Uterus (tissue), 4 donors: ENCODE results near the gene MAMLD1. TPM values are rescaled to one million over a fixed set of nuclear protein-coding genes. Genes with fewer than 3 reads are reported as not detected.
A peak's percentile ranks its signal among the peaks of the same experiment; 100 is the strongest.

Experiments
- DNase-seq, 2 donors: peaks; one replicate each; pipeline ENCODE4 v3.0.0-alpha.2; 2019 to 2020
- H3K27ac ChIP-seq, 2 donors: fragments of 200-600 bp; sonication (generic); 1 replicate in 1 of 2; 2 replicates in 1 of 2; pipeline ENCODE4 v1.5.1; 2016 to 2018
- H3K27me3 ChIP-seq, 2 donors: fragments of 200-600 bp; sonication (generic); one replicate each; pipeline ENCODE4 v1.5.1; 2018 to 2019; ENCODE audit warnings: control low read depth in 1 of 2
- H3K36me3 ChIP-seq, 2 donors: fragments of 200-600 bp; sonication (generic); one replicate each; pipeline ENCODE4 v1.5.1; 2019; ENCODE audit warnings: control low read depth in 1 of 2
- H3K4me1 ChIP-seq, 2 donors: fragments of 200-600 bp; sonication (generic); one replicate each; pipeline ENCODE4 v1.5.1; 2018 to 2019; ENCODE audit warnings: control low read depth in 1 of 2
- H3K4me3 ChIP-seq, 2 donors: fragments of 200-600 bp; sonication (generic); 1 replicate in 1 of 2; 2 replicates in 1 of 2; pipeline ENCODE4 v1.5.1; 2018 to 2019; ENCODE audit warnings: mild to moderate bottlenecking in 1 of 2
- H3K9me3 ChIP-seq, 2 donors: fragments of 200-600 bp; sonication (generic); one replicate each; pipeline ENCODE4 v1.5.1; 2019; ENCODE audit warnings: control low read depth in 1 of 2
- CTCF ChIP-seq, 4 experiments: fragments of 200-600 bp in 2 of 4; fragments of 450-650 bp in 2 of 4; sonication (generic) in 2 of 4; IDR thresholded peaks; one replicate each; pipeline ENCODE4 v1.5.1; 2016 to 2019; ENCODE audit warnings: antibody characterized with exemption in 4 of 4, mild to moderate bottlenecking in 2 of 4, moderate library complexity in 1 of 4
- POLR2A ChIP-seq, 2 donors: fragments of 450-650 bp; IDR thresholded peaks; one replicate each; pipeline ENCODE4 v1.6.1; 2016; ENCODE audit warnings: antibody characterized with exemption in 2 of 2, mild to moderate bottlenecking in 1 of 2, moderate library complexity in 1 of 2
- intact Hi-C: fragments of 100-400 bp; cut with DNase I; formaldehyde crosslinking; loops from one replicate; pipeline ENCODE4 v1.15.1; 2023; ENCODE audit warnings: low total_unique reads
- total RNA-seq, 4 donors: library from RNA; depleted of rRNA in 3 of 4; stranded (reverse); fragments of >200 nt in 3 of 4; gene quantifications; one replicate each; pipeline versions ENCODE4 v1.1.0 to v1.2.4, GENCODE V29; 2014 to 2023
- donor health status: DM: yes; HTN: yes; CAD: no.

Gene MAMLD1
- total RNA-seq, 4 donors from 2014 or later: 0.77 to 20.6 (median 2.2) TPM

- H3K36me3 ChIP-seq: no peaks in the 10 kb centered on the region
- no peaks in the 10 kb centered on the region for H3K9me3 ChIP-seq
- no peaks in the 10 kb centered on the region for H3K27me3 ChIP-seq
- H3K27ac ChIP-seq: no peak overlapping the region
- H3K4me1 ChIP-seq: no peaks in the 10 kb centered on the region
- no peak for DNase-seq
- TF ChIP-seq POLR2A (IDR thresholded peaks at IDR 0.05) (no peak), CTCF (IDR thresholded peaks at IDR 0.05) (no peak)
- H3K4me3 ChIP-seq: no peak overlapping the region
- intact Hi-C loops: no loop called here
These were observed 151.3 kb downstream of the MAMLD1 start for GRCh38 chrX:150514462-150514861.

GRCh38 chrX:150515801-150516200 lies 152.7 kb downstream of the MAMLD1 start:
- Histone ChIP-seq H3K27me3 (no peaks in the 10 kb centered on the region), H3K9me3 (no peaks in the 10 kb centered on the region), H3K27ac (no peak overlapping the region), H3K4me3 (no peak overlapping the region), H3K36me3 (no peaks in the 10 kb centered on the region), H3K4me1 (no peaks in the 10 kb centered on the region)
- TF ChIP-seq POLR2A (IDR thresholded peaks at IDR 0.05) (no peak), CTCF (IDR thresholded peaks at IDR 0.05) (no peak)
- intact Hi-C loops: no loop called here
- no peak for DNase-seq

- intact Hi-C loops: no loop called here
- no peaks in the 10 kb centered on the region for H3K27me3 ChIP-seq
- no peaks in the 10 kb centered on the region for H3K4me1 ChIP-seq
- peak overlapping the region in 1 of 2 donors; percentile 45 for H3K27ac ChIP-seq
- H3K36me3 ChIP-seq: no peaks in the 10 kb centered on the region
- H3K9me3 ChIP-seq: no peaks in the 10 kb centered on the region
- H3K4me3 ChIP-seq: no peak overlapping the region
- no peak for DNase-seq
- TF ChIP-seq POLR2A (IDR thresholded peaks at IDR 0.05): no peak
- TF ChIP-seq CTCF (IDR thresholded peaks at IDR 0.05): no peak
These were observed 154.3 kb downstream of the MAMLD1 start for GRCh38 chrX:150517303-150517910.

- intact Hi-C loops: no loop called here
- Histone ChIP-seq H3K27me3 (no peaks in the 10 kb centered on the region), H3K27ac (no peak overlapping the region), H3K4me1 (no peaks in the 10 kb centered on the region), H3K9me3 (no peaks in the 10 kb centered on the region), H3K4me3 (no peak overlapping the region), H3K36me3 (no peaks in the 10 kb centered on the region)
- DNase-seq: no peak
- TF ChIP-seq CTCF (IDR thresholded peaks at IDR 0.05): no peak
- TF ChIP-seq POLR2A (IDR thresholded peaks at IDR 0.05): no peak
These were observed 159.4 kb downstream of the MAMLD1 start for GRCh38 chrX:150522494-150522893.

- no peaks in the 10 kb centered on the region for H3K36me3 ChIP-seq
- no peaks in the 10 kb centered on the region for H3K9me3 ChIP-seq
- intact Hi-C loops: no loop called here
- no peaks in the 10 kb centered on the region for H3K27me3 ChIP-seq
- DNase-seq: no peak
- no peak overlapping the region for H3K4me3 ChIP-seq
- H3K27ac ChIP-seq: no peak overlapping the region
- TF ChIP-seq POLR2A (IDR thresholded peaks at IDR 0.05) (no peak), CTCF (IDR thresholded peaks at IDR 0.05) (no peak)
- H3K4me1 ChIP-seq: no peaks in the 10 kb centered on the region
These were observed 162.2 kb downstream of the MAMLD1 start for GRCh38 chrX:150525061-150525919.
